Endothelial cell of umbilical vein (primary cell): ENCODE data around the gene SERPINE1. TPM values are rescaled to one million over a fixed set of nuclear protein-coding genes. Genes with fewer than 3 reads are reported as not detected.

Experiments
- BruUV-seq: library from RNA; stranded (reverse); fragments of 400-500 nt; replicated peaks from 2 replicates; lab custom pipeline; 2021; lab: Mats Ljungman, UMichigan
- CTCF ChIA-PET: fragments of 300-600, 350-600 bp; sonication (Branson Sonifier 250); formaldehyde crosslinking; loops from one replicate; lab custom pipeline; 2021; ENCODE audit warnings: antibody characterized with exemption, inconsistent platforms; lab: Charles Lee
- POLR2A ChIA-PET: fragments of 300-600, 350-600 bp; sonication (Branson Sonifier 250); formaldehyde crosslinking; loops from one replicate; lab custom pipeline; 2021; ENCODE audit warnings: antibody characterized with exemption, inconsistent platforms; lab: Charles Lee
- DNase-seq: peaks from one replicate; pipeline ENCODE4 v3.0.0-alpha.2; 2011; ENCODE audit warnings: low read depth, low spot score
- FAIRE-seq: peaks from 2 replicates; lab custom pipeline; 2011; peaks lifted over from hg19 to GRCh38; lab: Jason Lieb, UNC
- H2AFZ ChIP-seq: 2 replicates; pipeline ENCODE4 v1.6.0; 2012; ENCODE audit warnings: low read depth, low read length, control low read depth, inconsistent platforms
- H3K27ac ChIP-seq: 2 replicates; pipeline ENCODE4 v1.5.1; 2011; ENCODE audit warnings: low read depth, mild to moderate bottlenecking, control low read depth, low read length, moderate library complexity; ENCODE audit not compliant: insufficient read depth
- H3K27me3 ChIP-seq, 2 experiments: 2 replicates each; pipeline versions ENCODE4 v1.6.0 to v1.6.1; 2011; ENCODE audit warnings: low read length in 2 of 2, mixed read lengths in 1 of 2; ENCODE audit not compliant: control insufficient read depth in 2 of 2, insufficient read depth in 2 of 2
- H3K36me3 ChIP-seq, 2 experiments: 2 replicates in 1 of 2; 3 replicates in 1 of 2; pipeline ENCODE4 v1.5.1; 2011; ENCODE audit warnings: low read length in 2 of 2, mild to moderate bottlenecking in 1 of 2, moderate library complexity in 1 of 2; ENCODE audit not compliant: control insufficient read depth in 2 of 2, insufficient read depth in 2 of 2; ENCODE audit errors: extremely low read depth in 1 of 2
- H3K4me1 ChIP-seq: 3 replicates; pipeline ENCODE4 v1.5.1; 2011; ENCODE audit warnings: mild to moderate bottlenecking, low read length; ENCODE audit not compliant: control insufficient read depth, insufficient read depth; ENCODE audit errors: extremely low read depth
- H3K4me2 ChIP-seq: 2 replicates; pipeline ENCODE4 v1.6.1; 2011; ENCODE audit warnings: low read length, control low read depth, mixed read lengths; ENCODE audit not compliant: insufficient read depth
- H3K4me3 ChIP-seq, 3 experiments: fragments of 200-600 bp in 1 of 3; sonication (generic), shearing (Covaris generic) in 1 of 3; replicated peaks in 1 of 3; 2 replicates each; pipeline ENCODE4 v1.5.1; 2011 to 2016; ENCODE audit warnings: control low read depth in 3 of 3, low read length in 3 of 3, mild to moderate bottlenecking in 2 of 3, inconsistent platforms in 1 of 3, low read depth in 1 of 3, moderate library complexity in 1 of 3; ENCODE audit not compliant: insufficient read depth in 1 of 3
- H3K79me2 ChIP-seq: 2 replicates; pipeline ENCODE4 v1.6.0; 2012; ENCODE audit warnings: low read length, inconsistent platforms; ENCODE audit not compliant: control insufficient read depth, insufficient read depth
- H3K9ac ChIP-seq: replicated peaks from 2 replicates; pipeline ENCODE3; 2011; ENCODE audit warnings: low read length, control low read depth; ENCODE audit not compliant: insufficient read depth; ENCODE audit errors: extremely low read depth
- H3K9me1 ChIP-seq: replicated peaks from 3 replicates; pipeline ENCODE4 v1.6.0; 2011; ENCODE audit warnings: mild to moderate bottlenecking, low read length; ENCODE audit not compliant: control insufficient read depth, insufficient read depth; ENCODE audit errors: extremely low read depth
- H3K9me3 ChIP-seq: replicated peaks from 2 replicates; pipeline ENCODE4 v1.5.1; 2012; ENCODE audit warnings: low read length, inconsistent platforms; ENCODE audit not compliant: control insufficient read depth, insufficient read depth
- H4K20me1 ChIP-seq: replicated peaks from 2 replicates; pipeline ENCODE3; 2011; ENCODE audit warnings: mild to moderate bottlenecking, low read length; ENCODE audit not compliant: control insufficient read depth, insufficient read depth; ENCODE audit errors: extremely low read depth
- EZH2 ChIP-seq: IDR thresholded peaks from 2 replicates; pipeline ENCODE4 v1.6.1; 2012; ENCODE audit warnings: borderline replicate concordance, low read depth, mild to moderate bottlenecking, moderate library complexity, low read length, inconsistent platforms; ENCODE audit not compliant: severe bottlenecking
- GATA2 ChIP-seq: IDR thresholded peaks from 2 replicates; pipeline ENCODE4 v1.7.0; 2011; ENCODE audit warnings: low read depth, mild to moderate bottlenecking, moderate library complexity, mixed read lengths, low read length; ENCODE audit not compliant: insufficient read length, insufficient read depth
- JUN ChIP-seq: IDR thresholded peaks from 2 replicates; pipeline ENCODE4 v1.6.1; 2011; ENCODE audit warnings: borderline replicate concordance, low read depth; ENCODE audit not compliant: insufficient read length, insufficient read depth
- MAX ChIP-seq: IDR thresholded peaks from 2 replicates; pipeline ENCODE4 v1.6.1; 2011; ENCODE audit not compliant: insufficient read depth, insufficient read length
- MYC ChIP-seq: IDR thresholded peaks from one replicate; pipeline ENCODE4 v1.6.1; 2011; ENCODE audit warnings: mild to moderate bottlenecking, low read depth, low read length
- POLR2A ChIP-seq: IDR thresholded peaks from 2 replicates; pipeline ENCODE4 v1.6.1; 2012; ENCODE audit warnings: low read depth, mild to moderate bottlenecking, control low read depth, low read length
- POLR2AphosphoS5 ChIP-seq: IDR thresholded peaks from 2 replicates; pipeline ENCODE4 v1.6.1; 2012; ENCODE audit warnings: low read depth, mild to moderate bottlenecking, control low read depth, low read length, moderate library complexity; ENCODE audit not compliant: insufficient read depth
- dilution Hi-C: fragments of 300-500 bp; cut with MboI; formaldehyde crosslinking; loops from one replicate; pipeline ENCODE4 v1.15.0; 2019; ENCODE audit warnings: low sequenced_read_pairs; ENCODE audit not compliant: extremely low pct_ligation_motif_present
- intact Hi-C: fragments of 100-400 bp; cut with micrococcal nuclease; formaldehyde crosslinking; loops from one replicate; pipeline ENCODE4 v1.10.0; 2022
- polyA plus RNA-seq, 4 experiments: library from polyadenylated mRNA; depleted of rRNA in 3 of 4; stranded (reverse) in 3 of 4; unstranded in 1 of 4; fragments of >200 nt; gene quantifications; 2 replicates each; pipeline versions ENCODE4 v1.2.1 to v1.2.3, GENCODE V29; 2011 to 2012; ENCODE audit warnings: missing spikeins in 1 of 4
- total RNA-seq: library from RNA; stranded (reverse); gene quantifications from 2 replicates; pipeline ENCODE4 v1.2.3, GENCODE V29; 2021

The SERPINE1 gene
- total and polyA plus RNA-seq, 2 donors (not counting 3 experiments of a cell fraction or from before 2014, with no cell fraction given), result 2,296 to 4,637 TPM

GRCh38 chr7:101116898-101117297 lies 10.0 kb upstream of the SERPINE1 start:
- peak overlapping the region; percentile 95 for H3K27ac ChIP-seq
- no peak for FAIRE-seq
- H2AFZ ChIP-seq, result no peak overlapping the region
- no peak overlapping the region for H3K4me3 ChIP-seq
- H3K9me3 ChIP-seq, result no peaks in the 10 kb centered on the region
- peaks cover 3% of the 10 kb centered on the region for H3K79me2 ChIP-seq
- TSS peak; percentile 40 for BruUV-seq
- no peak for TF ChIP-seq MYC
- TF ChIP-seq POLR2AphosphoS5, result no peak
- dilution Hi-C loops (no loop called here), intact Hi-C loops (loop anchor here (1.0 kb wide), 1 partner anchor 9 kb away; no protein-coding TSS in a partner anchor)
- no peaks in the 10 kb centered on the region for H3K36me3 ChIP-seq
- ChIA-PET CTCF (interaction anchor here (0.7 to 3.5 kb wide), 6 partner anchors 8 to 22 kb away, joined by 4 to 14 read pairs (median 6); partner anchors contain the start of gene SERPINE1), POLR2A (interaction anchor here (0.6 to 3.6 kb wide), 8 partner anchors 8 to 17 kb away, joined by 3 to 50 read pairs (median 8); partner anchors contain the start of gene SERPINE1)
- H3K9me1 ChIP-seq, result no peaks in the 10 kb centered on the region
- no peaks in the 10 kb centered on the region for H4K20me1 ChIP-seq
- no peak for DNase-seq
- H3K4me1 ChIP-seq, result peaks cover 52% of the 10 kb centered on the region
- H3K4me2 ChIP-seq, result no peak overlapping the region
- H3K27me3 ChIP-seq, result no peaks in the 10 kb centered on the region
- peak overlapping the region; percentile 76 for H3K9ac ChIP-seq

- no peaks in the 10 kb centered on the region for H3K27me3 ChIP-seq
- H3K27ac ChIP-seq, result peak overlapping the region; percentile 95
- intact Hi-C loops, result no loop called here
- no peak overlapping the region for H3K9ac ChIP-seq
- dilution Hi-C loops, result no loop called here
- no peaks in the 10 kb centered on the region for H3K36me3 ChIP-seq
- H3K9me3 ChIP-seq, result no peaks in the 10 kb centered on the region
- H3K4me2 ChIP-seq, result no peak overlapping the region
- FAIRE-seq (no peak), DNase-seq (no peak)
- H2AFZ ChIP-seq, result no peak overlapping the region
- peaks cover 13% of the 10 kb centered on the region for H3K79me2 ChIP-seq
- ChIA-PET CTCF (interaction anchor here (3.5 kb wide), 1 partner anchor 24 kb away, joined by 14 read pairs; no protein-coding TSS in a partner anchor), POLR2A (interaction anchor here (1.1 to 3.6 kb wide), 2 partner anchors 9 to 10 kb away, joined by 4 to 15 read pairs; no protein-coding TSS in a partner anchor)
- H3K4me1 ChIP-seq, result peaks cover 61% of the 10 kb centered on the region
- no peaks in the 10 kb centered on the region for H4K20me1 ChIP-seq
- H3K9me1 ChIP-seq, result no peaks in the 10 kb centered on the region
- no peak overlapping the region for H3K4me3 ChIP-seq
- BruUV-seq, result no TSS peak
- no peak for TF ChIP-seq GATA2
- no peak for TF ChIP-seq MAX
- TF ChIP-seq JUN, result no peak
- TF ChIP-seq MYC, result no peak
- TF ChIP-seq EZH2, result no peak
- TF ChIP-seq POLR2A, result no peak
Observed at GRCh38 chr7:101118856-101119255, 8.0 kb upstream of the SERPINE1 start.
